ENCODE results near the gene CDK5RAP1. TPM values are rescaled to one million over a fixed set of nuclear protein-coding genes. Genes with fewer than 3 reads are reported as not detected.
"Not testable (repeated sequence)": the region's sequence is repeated elsewhere in the genome, so short reads cannot be mapped to it uniquely, and the experiment has no call there.

Gene CDK5RAP1
- total and polyA plus RNA-seq, 3 experiments from 2014 or later, result 33.5 to 46.4 (median 41.6) TPM

GRCh38 chr20:33431797-33432381 is 30.6 kb upstream of the CDK5RAP1 start:
- Mint-ChIP-seq H3K9me3 (no peaks in the 10 kb centered on the region), H3K27me3 (no peaks in the 10 kb centered on the region), H3K36me3 (peaks cover 4 to 14% (median 9%) of the 10 kb centered on the region in 3 donors), H3K4me3 (no peak overlapping the region), H3K27ac (peak overlapping the region in 1 of 8 donors; percentile 33), H3K4me1 (no peaks in the 10 kb centered on the region)
- Histone ChIP-seq H3K9me3 (ENCODE audit: low read length) (no peaks in the 10 kb centered on the region), H3K4me1 (ENCODE audit: insufficient read depth, low read length) (no peaks in the 10 kb centered on the region), H3K27ac (ENCODE audit: low read depth, low read length) (no peak overlapping the region), H3K4me3 (ENCODE audit: low read length) (no peak overlapping the region), H3K36me3 (ENCODE audit: insufficient read depth, low read length) (no peaks in the 10 kb centered on the region), H3K27me3 (ENCODE audit: insufficient read depth, low read length, poor library complexity, severe bottlenecking) (no peaks in the 10 kb centered on the region)
- POLR2A ChIA-PET, result interaction anchor here (0.6 kb wide), 1 partner anchor 13 kb away, joined by 4 read pairs; no protein-coding TSS in a partner anchor
- CTCF ChIA-PET, result interaction anchor here (1.1 to 1.7 kb wide), 2 partner anchors 15 to 236 kb away, joined by 3 read pairs; no protein-coding TSS in a partner anchor
- DNase-seq, result no peak

DNA sequence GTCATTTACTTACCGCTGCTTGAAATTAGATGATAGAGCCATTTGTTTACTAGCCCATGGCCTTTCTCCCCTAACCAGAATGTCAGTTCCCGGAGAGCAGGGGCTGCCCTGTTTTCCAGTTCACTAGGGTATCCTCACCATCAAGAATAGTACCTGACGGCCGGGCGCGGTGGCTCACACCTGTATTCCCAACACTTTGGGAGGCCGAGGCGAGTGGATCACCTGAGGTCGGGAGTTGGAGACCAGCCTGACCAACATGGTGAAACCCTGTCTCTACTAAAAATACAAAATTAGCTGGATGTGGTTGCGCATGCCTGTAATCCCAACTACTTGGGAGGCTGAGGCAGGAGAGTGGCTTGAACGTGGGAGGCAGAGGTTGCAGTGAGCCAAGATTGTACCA is 22.6 kb upstream of the CDK5RAP1 start:
- H3K36me3 Mint-ChIP-seq; H3K4me1 ChIP-seq (ENCODE audit: insufficient read depth, low read length): not testable (repeated sequence)

DNA sequence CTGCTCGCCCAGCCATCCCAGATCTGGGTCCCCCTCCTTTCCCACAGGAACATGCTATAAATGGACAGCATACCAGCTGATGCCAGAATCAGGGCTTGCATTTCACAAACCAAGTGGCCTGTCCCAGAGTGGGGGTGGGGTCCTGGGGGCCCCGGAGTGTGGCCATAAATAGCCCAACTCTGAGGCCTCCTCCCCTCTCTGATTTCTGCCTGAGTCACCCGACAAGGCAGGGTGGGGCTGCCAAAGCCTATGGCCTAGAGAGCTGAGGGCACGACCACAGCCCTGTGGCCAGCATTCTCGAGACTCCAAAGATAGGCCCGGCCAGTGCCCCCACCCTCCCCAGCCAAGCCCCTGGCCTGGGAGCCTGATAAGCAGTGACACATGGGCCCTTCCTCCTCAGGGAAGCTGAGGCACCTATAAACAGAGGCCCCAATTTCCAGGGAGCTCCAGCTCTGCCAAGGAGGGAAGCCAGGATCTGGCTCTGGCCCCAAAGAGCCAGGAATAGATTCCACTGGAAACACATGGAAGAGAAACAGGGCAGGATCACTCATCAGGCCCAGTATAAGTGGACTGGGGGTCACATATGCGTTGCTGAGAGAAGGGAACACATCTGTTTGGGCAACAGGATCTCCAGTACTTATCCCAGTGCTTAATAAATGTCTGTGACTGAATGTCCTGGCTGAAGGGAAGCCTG is 22.0 kb upstream of the CDK5RAP1 start:
- no peak overlapping the region for H3K4me3 ChIP-seq (ENCODE audit: low read length)
- H3K36me3 Mint-ChIP-seq, result no peaks in the 10 kb centered on the region
- no peak for DNase-seq
- ChIA-PET CTCF (no interaction called here), POLR2A (no interaction called here)
- H3K36me3 ChIP-seq (ENCODE audit: insufficient read depth, low read length), result no peaks in the 10 kb centered on the region
- H3K9me3 Mint-ChIP-seq, result no peaks in the 10 kb centered on the region
- no peaks in the 10 kb centered on the region for H3K4me1 ChIP-seq (ENCODE audit: insufficient read depth, low read length)
- H3K27ac ChIP-seq (ENCODE audit: low read depth, low read length), result peak overlapping the region; percentile 18
- no peak overlapping the region for H3K4me3 Mint-ChIP-seq
- no peaks in the 10 kb centered on the region for H3K4me1 Mint-ChIP-seq
- no peaks in the 10 kb centered on the region for H3K27me3 Mint-ChIP-seq
- H3K27ac Mint-ChIP-seq, result peak overlapping the region in 1 of 8 donors; percentile 78
- no peaks in the 10 kb centered on the region for H3K9me3 ChIP-seq (ENCODE audit: low read length)
- H3K27me3 ChIP-seq (ENCODE audit: insufficient read depth, low read length, poor library complexity, severe bottlenecking), result no peaks in the 10 kb centered on the region

More for the DNA sequence above, 22.6 kb upstream of the CDK5RAP1 start:
- peak overlapping the region; percentile 18 for H3K27ac ChIP-seq (ENCODE audit: low read depth, low read length)
- H3K27me3 Mint-ChIP-seq; H3K27ac Mint-ChIP-seq; POLR2A ChIA-PET; H3K4me3 Mint-ChIP-seq; CTCF ChIA-PET; H3K4me3 ChIP-seq (ENCODE audit: low read length); H3K27me3 ChIP-seq (ENCODE audit: insufficient read depth, low read length, poor library complexity, severe bottlenecking); H3K4me1 Mint-ChIP-seq; H3K9me3 Mint-ChIP-seq; H3K9me3 ChIP-seq (ENCODE audit: low read length); H3K36me3 ChIP-seq (ENCODE audit: insufficient read depth, low read length); DNase-seq: not testable (repeated sequence)

GRCh38 chr20:33419140-33419974 is 18.0 kb upstream of the CDK5RAP1 start:
- Mint-ChIP-seq H3K27ac (no peak overlapping the region), H3K4me3 (no peak overlapping the region), H3K36me3 (peaks cover 0 to 5% (median 0%) of the 10 kb centered on the region in 3 donors), H3K9me3 (no peaks in the 10 kb centered on the region), H3K27me3 (no peaks in the 10 kb centered on the region), H3K4me1 (no peaks in the 10 kb centered on the region)
- DNase-seq, result no peak
- POLR2A ChIA-PET, result no interaction called here
- Histone ChIP-seq H3K4me3 (ENCODE audit: low read length) (no peak overlapping the region), H3K27ac (ENCODE audit: low read depth, low read length) (no peak overlapping the region), H3K27me3 (ENCODE audit: insufficient read depth, low read length, poor library complexity, severe bottlenecking) (no peaks in the 10 kb centered on the region), H3K9me3 (ENCODE audit: low read length) (no peaks in the 10 kb centered on the region), H3K36me3 (ENCODE audit: insufficient read depth, low read length) (no peaks in the 10 kb centered on the region), H3K4me1 (ENCODE audit: insufficient read depth, low read length) (no peaks in the 10 kb centered on the region)
- CTCF ChIA-PET, result no interaction called here

- no peaks in the 10 kb centered on the region for H3K9me3 ChIP-seq (ENCODE audit: low read length)
- no peaks in the 10 kb centered on the region for H3K4me1 Mint-ChIP-seq
- DNase-seq, result no peak
- no peaks in the 10 kb centered on the region for H3K27me3 Mint-ChIP-seq
- no peaks in the 10 kb centered on the region for H3K9me3 Mint-ChIP-seq
- no peak overlapping the region for H3K27ac Mint-ChIP-seq
- POLR2A ChIA-PET, result no interaction called here
- H3K4me1 ChIP-seq (ENCODE audit: insufficient read depth, low read length), result no peaks in the 10 kb centered on the region
- no peak overlapping the region for H3K4me3 Mint-ChIP-seq
- no peaks in the 10 kb centered on the region for H3K27me3 ChIP-seq (ENCODE audit: insufficient read depth, low read length, poor library complexity, severe bottlenecking)
- H3K4me3 ChIP-seq (ENCODE audit: low read length), result no peak overlapping the region
- no peaks in the 10 kb centered on the region for H3K36me3 ChIP-seq (ENCODE audit: insufficient read depth, low read length)
- CTCF ChIA-PET, result interaction anchor here (0.6 to 0.7 kb wide), 2 partner anchors 76 to 118 kb away, joined by 3 read pairs; no protein-coding TSS in a partner anchor
- H3K36me3 Mint-ChIP-seq, result peaks cover 0 to 8% (median 0%) of the 10 kb centered on the region in 3 donors
- no peak overlapping the region for H3K27ac ChIP-seq (ENCODE audit: low read depth, low read length)
These were observed 16.7 kb upstream of the CDK5RAP1 start for GRCh38 chr20:33418033-33418432.

- Histone ChIP-seq H3K4me3 (ENCODE audit: low read length) (no peak overlapping the region), H3K27ac (ENCODE audit: low read depth, low read length) (no peak overlapping the region), H3K36me3 (ENCODE audit: insufficient read depth, low read length) (no peaks in the 10 kb centered on the region), H3K4me1 (ENCODE audit: insufficient read depth, low read length) (no peaks in the 10 kb centered on the region), H3K27me3 (ENCODE audit: insufficient read depth, low read length, poor library complexity, severe bottlenecking) (no peaks in the 10 kb centered on the region), H3K9me3 (ENCODE audit: low read length) (no peaks in the 10 kb centered on the region)
- Mint-ChIP-seq H3K4me3 (no peak overlapping the region), H3K4me1 (no peaks in the 10 kb centered on the region), H3K27me3 (no peaks in the 10 kb centered on the region), H3K9me3 (no peaks in the 10 kb centered on the region), H3K27ac (no peak overlapping the region), H3K36me3 (peaks cover 0 to 24% (median 0%) of the 10 kb centered on the region in 3 donors)
- DNase-seq, result no peak
- CTCF ChIA-PET, result no interaction called here
- POLR2A ChIA-PET, result no interaction called here
These were observed 14.6 kb upstream of the CDK5RAP1 start for GRCh38 chr20:33415948-33416347.

- Mint-ChIP-seq H3K36me3 (peaks cover 0 to 48% (median 4%) of the 10 kb centered on the region in 3 donors), H3K4me1 (peaks cover 0 to 9% (median 0%) of the 10 kb centered on the region in 3 donors), H3K27ac (peak overlapping the region in 1 of 8 donors; percentile 33), H3K27me3 (no peaks in the 10 kb centered on the region), H3K4me3 (no peak overlapping the region), H3K9me3 (no peaks in the 10 kb centered on the region)
- H3K36me3 ChIP-seq (ENCODE audit: insufficient read depth, low read length), result peaks cover under 1% of the 10 kb centered on the region
- DNase-seq, result no peak
- no peaks in the 10 kb centered on the region for H3K4me1 ChIP-seq (ENCODE audit: insufficient read depth, low read length)
- H3K27ac ChIP-seq (ENCODE audit: low read depth, low read length), result no peak overlapping the region
- H3K9me3 ChIP-seq (ENCODE audit: low read length), result no peaks in the 10 kb centered on the region
- H3K27me3 ChIP-seq (ENCODE audit: insufficient read depth, low read length, poor library complexity, severe bottlenecking), result no peaks in the 10 kb centered on the region
- POLR2A ChIA-PET, result no interaction called here
- no peak overlapping the region for H3K4me3 ChIP-seq (ENCODE audit: low read length)
- CTCF ChIA-PET, result no interaction called here
These were observed 11.1 kb upstream of the CDK5RAP1 start for GRCh38 chr20:33412484-33412838.
